H1 (cell line): ENCODE measurements around the gene FTL. TPM values are rescaled to one million over a fixed set of nuclear protein-coding genes. Genes with fewer than 3 reads are reported as not detected.

Experiments used
- CTCF ChIA-PET: fragments of 300-600 bp; sonication (Branson Sonifier 250); formaldehyde crosslinking; loops from one replicate; lab custom pipeline; 2021; ENCODE audit not compliant: partially characterized antibody; lab: Charles Lee
- POLR2A ChIA-PET: fragments of 300-600 bp; sonication (Branson Sonifier 250); formaldehyde crosslinking; loops from one replicate; lab custom pipeline; 2021; ENCODE audit warnings: inconsistent platforms; ENCODE audit not compliant: partially characterized antibody; lab: Charles Lee
- DNase-seq, 2 experiments: peaks; one replicate each; pipeline versions ENCODE4 v3.0.0 to v3.0.0-alpha.2; 2010 to 2022; ENCODE audit warnings: low spot score in 2 of 2, low read depth in 1 of 2, mixed read lengths in 1 of 2
- FAIRE-seq: peaks from 2 replicates; lab custom pipeline; 2011; peaks lifted over from hg19 to GRCh38; lab: Jason Lieb, UNC
- H2AFZ ChIP-seq: 2 replicates; pipeline ENCODE4 v1.8.1; 2012; ENCODE audit warnings: low read length, inconsistent platforms
- H2AK5ac ChIP-seq: 2 replicates; pipeline ENCODE4 v1.6.1; 2013; ENCODE audit warnings: low read depth, low read length
- H2BK120ac ChIP-seq: replicated peaks from 2 replicates; pipeline ENCODE3; 2013; ENCODE audit warnings: low read depth, low read length, inconsistent platforms
- H2BK12ac ChIP-seq: 2 replicates; pipeline ENCODE4 v1.6.1; 2013; ENCODE audit warnings: low read depth, low read length
- H2BK15ac ChIP-seq: 2 replicates; pipeline ENCODE4 v1.6.1; 2013; ENCODE audit warnings: low read length
- H2BK20ac ChIP-seq: 2 replicates; pipeline ENCODE4 v1.6.1; 2013; ENCODE audit warnings: low read length
- H2BK5ac ChIP-seq: 2 replicates; pipeline ENCODE4 v1.6.1; 2013; ENCODE audit warnings: low read depth, low read length
- H3K14ac ChIP-seq: 2 replicates; pipeline ENCODE4 v1.6.1; 2013; ENCODE audit warnings: inconsistent platforms; ENCODE audit not compliant: insufficient read length
- H3K18ac ChIP-seq: 2 replicates; pipeline ENCODE4 v1.6.1; 2013; ENCODE audit warnings: low read length; ENCODE audit errors: extremely low read depth
- H3K23ac ChIP-seq: 2 replicates; pipeline ENCODE4 v1.6.1; 2013; ENCODE audit warnings: inconsistent platforms; ENCODE audit not compliant: insufficient read length
- H3K23me2 ChIP-seq: 2 replicates; pipeline ENCODE4 v1.6.1; 2013; ENCODE audit warnings: low read depth, low read length
- H3K27ac ChIP-seq: 2 replicates; pipeline ENCODE4 v1.6.1; 2011; ENCODE audit warnings: low read depth, low read length, inconsistent platforms
- H3K27me3 ChIP-seq, 4 experiments: replicated peaks in 1 of 4; 1 replicate in 1 of 4; 2 replicates in 3 of 4; pipeline versions ENCODE4 v1.6.1 to v1.8.1; 2011 to 2013; ENCODE audit warnings: low read length in 3 of 4, mild to moderate bottlenecking in 3 of 4, inconsistent platforms in 2 of 4, mixed read lengths in 2 of 4, moderate library complexity in 1 of 4; ENCODE audit not compliant: control insufficient read depth in 3 of 4, insufficient read depth in 3 of 4; ENCODE audit errors: extremely low read depth in 1 of 4
- H3K36me3 ChIP-seq, 4 experiments: 2 replicates each; pipeline versions ENCODE4 v1.6.1 to v1.8.1; 2011 to 2013; ENCODE audit warnings: mild to moderate bottlenecking in 4 of 4, low read length in 3 of 4, moderate library complexity in 2 of 4, control low read depth in 1 of 4, inconsistent platforms in 1 of 4; ENCODE audit not compliant: insufficient read depth in 4 of 4, control insufficient read depth in 2 of 4
- H3K4ac ChIP-seq: replicated peaks from 2 replicates; pipeline ENCODE3; 2013; ENCODE audit warnings: low read length, low read depth, mixed read lengths, inconsistent platforms; ENCODE audit not compliant: insufficient read length
- H3K4me1 ChIP-seq, 4 experiments: replicated peaks in 1 of 4; 1 replicate in 1 of 4; 2 replicates in 3 of 4; pipeline versions ENCODE4 v1.6.1 to v1.8.1; 2011 to 2013; ENCODE audit warnings: low read length in 3 of 4, inconsistent platforms in 2 of 4, mixed read lengths in 1 of 4; ENCODE audit not compliant: insufficient read depth in 4 of 4, control insufficient read depth in 3 of 4
- H3K4me2 ChIP-seq, 2 experiments: 2 replicates each; pipeline versions ENCODE4 v1.6.1 to v1.8.1; 2011 to 2013; ENCODE audit warnings: low read depth in 2 of 2, low read length in 2 of 2, control low read depth in 1 of 2, inconsistent platforms in 1 of 2, mild to moderate bottlenecking in 1 of 2; ENCODE audit not compliant: insufficient read depth in 1 of 2
- H3K4me3 ChIP-seq, 4 experiments: fragments of 200-600, 300-600 bp in 1 of 4; sonication (generic), shearing (Covaris generic), sonication (Bioruptor Twin) in 1 of 4; 2 replicates each; pipeline versions ENCODE4 v1.5.1 to v1.8.1; 2011 to 2016; ENCODE audit warnings: low read length in 4 of 4, low read depth in 3 of 4, control low read depth in 2 of 4, inconsistent platforms in 2 of 4, mild to moderate bottlenecking in 2 of 4, mixed read lengths in 1 of 4, moderate library complexity in 1 of 4; ENCODE audit not compliant: insufficient read depth in 2 of 4; ENCODE audit errors: extremely low read depth in 1 of 4
- H3K56ac ChIP-seq: replicated peaks from 2 replicates; pipeline ENCODE3; 2013; ENCODE audit warnings: low read depth, mild to moderate bottlenecking, mixed read lengths, low read length, inconsistent platforms; ENCODE audit not compliant: insufficient read length
- H3K79me1 ChIP-seq: 2 replicates; pipeline ENCODE4 v1.6.1; 2013; ENCODE audit warnings: low read depth, low read length, control low read depth
- H3K79me2 ChIP-seq, 2 experiments: 2 replicates each; pipeline versions ENCODE4 v1.6.1 to v1.8.1; 2012 to 2013; ENCODE audit warnings: low read length in 2 of 2, mild to moderate bottlenecking in 2 of 2, inconsistent platforms in 1 of 2; ENCODE audit not compliant: insufficient read depth in 2 of 2, control insufficient read depth in 1 of 2
- H3K9ac ChIP-seq, 4 experiments: replicated peaks in 1 of 4; 1 replicate in 1 of 4; 2 replicates in 3 of 4; pipeline versions ENCODE4 v1.6.1 to v1.8.1; 2011 to 2013; ENCODE audit warnings: low read depth in 3 of 4, low read length in 3 of 4, control low read depth in 2 of 4, mild to moderate bottlenecking in 2 of 4, moderate library complexity in 2 of 4, inconsistent platforms in 1 of 4; ENCODE audit errors: extremely low read depth in 1 of 4
- H3K9me3 ChIP-seq, 2 experiments: 2 replicates each; pipeline versions ENCODE4 v1.6.1 to v1.8.1; 2012 to 2013; ENCODE audit warnings: mild to moderate bottlenecking in 2 of 2, moderate library complexity in 2 of 2, control low read depth in 1 of 2, inconsistent platforms in 1 of 2, low read depth in 1 of 2, low read length in 1 of 2, mixed read lengths in 1 of 2; ENCODE audit not compliant: insufficient read depth in 2 of 2
- H4K20me1 ChIP-seq, 2 experiments: replicated peaks in 1 of 2; 2 replicates each; pipeline versions ENCODE3 to v1.8.1; 2011 to 2013; ENCODE audit warnings: inconsistent platforms in 2 of 2, low read length in 2 of 2, mild to moderate bottlenecking in 1 of 2; ENCODE audit not compliant: insufficient read depth in 2 of 2, control insufficient read depth in 1 of 2
- H4K5ac ChIP-seq: 2 replicates; pipeline ENCODE4 v1.6.1; 2013; ENCODE audit warnings: low read length, low read depth, mixed read lengths, inconsistent platforms; ENCODE audit not compliant: insufficient read length
- H4K8ac ChIP-seq: 2 replicates; pipeline ENCODE4 v1.8.0; 2013; ENCODE audit warnings: mild to moderate bottlenecking, moderate library complexity, low read length, inconsistent platforms; ENCODE audit not compliant: insufficient read depth; ENCODE audit errors: extremely low read depth
- H4K91ac ChIP-seq: replicated peaks from 2 replicates; pipeline ENCODE3; 2013; ENCODE audit warnings: low read length, mixed read lengths, inconsistent platforms; ENCODE audit not compliant: insufficient read length
- CBX5 ChIP-seq: fragments of 300-800, 300-1000 bp; sonication (generic); IDR thresholded peaks from 2 replicates; pipeline ENCODE4 v1.7.1; 2016; ENCODE audit warnings: antibody characterized with exemption, low read length, low read depth
- CTCF ChIP-seq, 3 experiments: IDR thresholded peaks; 1 replicate in 2 of 3; 2 replicates in 1 of 3; pipeline versions ENCODE4 v1.5.1 to v1.6.1; 2011; ENCODE audit warnings: low read length in 3 of 3, mild to moderate bottlenecking in 3 of 3, inconsistent platforms in 2 of 3, low read depth in 1 of 3, moderate library complexity in 1 of 3; ENCODE audit not compliant: insufficient read depth in 1 of 3; ENCODE audit errors: control extremely low read depth in 1 of 3
- JUN ChIP-seq: IDR thresholded peaks from 2 replicates; pipeline ENCODE4 v1.6.1; 2011; ENCODE audit warnings: low read depth, mild to moderate bottlenecking, improper control_type of control experiment, low read length
- KDM5A ChIP-seq: fragments of 200-600 bp; IDR thresholded peaks from 2 replicates; pipeline ENCODE4 v1.7.1; 2012; ENCODE audit warnings: mild to moderate bottlenecking, low read length, inconsistent platforms, mixed read lengths
- RFX5 ChIP-seq: IDR thresholded peaks from 2 replicates; pipeline ENCODE4 v1.6.1; 2011; ENCODE audit warnings: low read depth, low read length, improper control_type of control experiment, borderline replicate concordance
- SP2 ChIP-seq: IDR thresholded peaks from 2 replicates; pipeline ENCODE4 v1.6.1; 2012; ENCODE audit warnings: mild to moderate bottlenecking, low read length, inconsistent platforms
- WGBS, 2 experiments: shearing (Covaris generic) in 1 of 2; methylation state at CpG; one replicate each; pipeline versions ENCODE4 v1.1.6 to v1.1.7; 2013 to 2015; ENCODE audit warnings: low lambda C conversion rate in 2 of 2, mixed read lengths in 2 of 2, inconsistent platforms in 1 of 2, low coverage in 1 of 2, missing lambda C conversion rate in 1 of 2; ENCODE audit not compliant: insufficient replicate concordance in 2 of 2, insufficient coverage in 1 of 2, insufficient read length in 1 of 2; ENCODE audit errors: extremely low coverage in 1 of 2, missing lambda C conversion rate in 1 of 2; 5-methylcytosine and 5-hydroxymethylcytosine counted together
- polyA plus RNA-seq, 7 experiments: library from polyadenylated mRNA; depleted of rRNA in 3 of 7; stranded (reverse) in 5 of 7; unstranded in 2 of 7; fragments of >200 nt in 5 of 7; fragments of 200-250 nt in 2 of 7; gene quantifications; 1 replicate in 5 of 7; 2 replicates in 1 of 7; 4 replicates in 1 of 7; pipeline versions ENCODE4 v1.2.1 to v1.2.3, GENCODE V29; 2011 to 2013; ENCODE audit warnings: missing spikeins in 2 of 7, mixed read lengths in 2 of 7
- total RNA-seq: library from RNA; stranded (reverse); fragmentation: NEBNext Ultra II Directional; extraction: Animal tissue kit (Norgen Biotek cat#: 25700); gene quantifications from 2 replicates; pipeline ENCODE4 v1.2.1, GENCODE V29; 2021

FTL gene
- total and polyA plus RNA-seq, 2 of the 8 experiments (the other 6 are each of a cell fraction or from before 2014, with no cell fraction given) = 1,751 to 2,427 TPM

- DNase-seq (no peak), FAIRE-seq (no peak)
- no peak overlapping the region for H2AFZ ChIP-seq
- no peak overlapping the region for H3K56ac ChIP-seq
- H3K36me3 ChIP-seq = no peaks in the 10 kb centered on the region
- H2BK15ac ChIP-seq = no peak overlapping the region
- no peaks in the 10 kb centered on the region; the same call in 1 of the 2 replicates for H3K23me2 ChIP-seq
- ChIA-PET CTCF (interaction anchor here (0.5 to 1.9 kb wide), 11 partner anchors 10 to 166 kb away, joined by 3 to 18 read pairs (median 4); no protein-coding TSS in a partner anchor), POLR2A (interaction anchor here (0.6 to 1.6 kb wide), 6 partner anchors 11 to 32 kb away, joined by 3 to 8 read pairs (median 6); no protein-coding TSS in a partner anchor)
- H3K4me1 ChIP-seq = peaks cover 3 to 8% (median 6%) of the 10 kb centered on the region in 4 experiments; a peak in 6 of 7 replicates
- no peak overlapping the region for H4K91ac ChIP-seq
- H3K27me3 ChIP-seq = peaks cover 0 to 14% (median 10%) of the 10 kb centered on the region in 4 experiments; a peak in 5 of 7 replicates
- H3K9me3 ChIP-seq = no peaks in the 10 kb centered on the region
- no peak overlapping the region for H2BK20ac ChIP-seq
- no peak overlapping the region for H2BK5ac ChIP-seq
- H4K5ac ChIP-seq = no peak overlapping the region
- no peak overlapping the region for H3K18ac ChIP-seq
- no peak overlapping the region for H3K23ac ChIP-seq
- whole genome bisulfite sequencing, 2 experiments = 95% methylated on average over 23 of the region's 25 CpGs; no CpG with 5 or more reads in 1 of the 2 experiments
- H2BK12ac ChIP-seq = no peak overlapping the region
- H3K4me2 ChIP-seq = no peak overlapping the region
- H3K14ac ChIP-seq = no peak overlapping the region
- no peak overlapping the region for H3K4me3 ChIP-seq
- H3K4ac ChIP-seq = no peak overlapping the region
- H2AK5ac ChIP-seq = no peak overlapping the region
- no peak overlapping the region for H2BK120ac ChIP-seq
- no peak overlapping the region for H3K27ac ChIP-seq
- H4K8ac ChIP-seq = no peak overlapping the region
- H4K20me1 ChIP-seq = no peaks in the 10 kb centered on the region
- H3K9ac ChIP-seq = no peak overlapping the region
- H3K79me2 ChIP-seq = no peaks in the 10 kb centered on the region
- H3K79me1 ChIP-seq = no peaks in the 10 kb centered on the region; the same call in 1 of the 2 replicates
- no peak for TF ChIP-seq CTCF (IDR thresholded peaks at IDR 0.05; ENCODE audit: control extremely low read depth in 1 of 3, insufficient read depth in 1 of 3, low read depth in 1 of 3, low read length in 3 of 3)
- TF ChIP-seq JUN = no peak
- no peak for TF ChIP-seq KDM5A
- TF ChIP-seq RFX5 = no peak
- TF ChIP-seq SP2 = no peak
- no peak for TF ChIP-seq CBX5
Measured at GRCh38 chr19:48935864-48936263, 29.2 kb upstream of the FTL start.
